Right hindlimb (tissue), 1 donor: ENCODE measurements around the gene CPEB1.
"Not testable (repeated sequence)": the region's sequence is repeated elsewhere in the genome, so short reads cannot be mapped to it uniquely, and the experiment has no call there.

Experiments
- DNase-seq: peaks from one replicate; pipeline ENCODE4 v3.0.0-alpha.2; 2018

Gene CPEB1

GRCh38 chr15:82648257-82649103, 1.3 kb upstream of the CPEB1 start:
- DNase-seq: no peak

DNA sequence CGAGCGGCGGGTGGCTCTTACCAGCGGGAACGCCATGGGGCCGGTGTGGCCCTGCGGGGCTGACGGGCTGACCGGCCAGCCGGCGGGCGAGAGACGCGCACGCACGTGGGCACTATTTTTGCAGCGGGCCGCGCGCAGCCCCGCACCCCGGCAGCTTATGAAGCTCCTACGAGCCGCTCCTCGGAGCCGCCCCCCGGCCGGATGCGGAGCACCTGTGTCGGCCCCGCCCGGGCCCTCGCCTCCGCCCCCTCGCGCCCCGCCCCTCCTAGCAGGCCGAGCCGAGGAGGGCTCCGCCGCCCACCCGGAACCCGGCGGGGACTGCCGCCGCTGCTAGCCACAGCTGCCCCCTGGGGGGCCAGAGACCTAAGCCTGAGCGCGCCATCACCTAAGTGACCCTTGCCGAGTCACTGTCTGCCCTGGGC, 683 bp upstream of the CPEB1 start:
- no peak for DNase-seq

GRCh38 chr15:82646250-82647044, 716 bp downstream of the CPEB1 start:
- no peak for DNase-seq

DNA sequence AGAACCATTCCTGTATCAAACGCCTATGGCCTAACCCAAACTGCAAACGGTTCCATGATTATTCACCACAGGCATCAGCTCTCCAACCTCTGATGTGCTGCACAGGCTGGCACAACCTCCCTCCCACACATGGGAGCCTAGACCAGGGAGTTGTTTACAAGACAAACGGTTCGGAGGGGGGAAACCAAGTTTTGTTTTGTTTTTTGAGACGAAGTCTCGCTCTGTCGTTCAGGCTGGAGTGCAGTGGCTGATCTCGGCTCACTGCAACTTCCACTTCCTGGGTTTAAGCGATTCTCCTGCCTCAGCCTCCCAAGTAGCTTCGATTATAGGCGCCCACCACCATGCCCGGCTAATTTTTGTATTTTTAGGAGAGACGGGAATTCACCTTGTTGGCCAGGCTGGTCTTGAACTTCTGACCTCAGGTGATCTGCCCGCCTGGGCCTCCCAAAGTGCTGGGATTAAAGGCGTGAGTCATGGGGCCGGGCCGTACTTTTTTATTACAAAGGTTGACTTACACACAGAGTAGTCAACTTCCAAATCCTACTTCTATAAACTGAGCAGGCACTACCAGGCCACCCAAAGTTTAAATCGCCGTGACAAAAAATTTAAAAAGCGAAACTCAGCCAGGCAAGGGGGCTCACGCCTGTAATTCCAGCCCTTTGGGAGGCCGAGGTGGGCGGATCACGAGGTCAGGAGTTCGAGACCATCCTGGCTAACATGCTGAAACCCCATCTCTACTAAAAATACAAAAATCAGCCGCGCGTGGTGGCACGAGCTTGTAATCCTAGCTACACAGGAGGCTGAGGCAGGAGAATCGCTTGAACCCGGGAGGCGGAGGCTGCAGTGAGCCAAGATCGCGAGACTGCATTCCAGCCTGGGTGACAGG, 2.0 kb downstream of the CPEB1 start:
- not testable (repeated sequence) for DNase-seq

GRCh38 chr15:82643992-82644391, 3.2 kb downstream of the CPEB1 start:
- DNase-seq: no peak

GRCh38 chr15:82642656-82643055, 4.5 kb downstream of the CPEB1 start:
- DNase-seq: no peak

- no peak for DNase-seq
Observed at GRCh38 chr15:82641129-82641798, 5.9 kb downstream of the CPEB1 start.

DNA sequence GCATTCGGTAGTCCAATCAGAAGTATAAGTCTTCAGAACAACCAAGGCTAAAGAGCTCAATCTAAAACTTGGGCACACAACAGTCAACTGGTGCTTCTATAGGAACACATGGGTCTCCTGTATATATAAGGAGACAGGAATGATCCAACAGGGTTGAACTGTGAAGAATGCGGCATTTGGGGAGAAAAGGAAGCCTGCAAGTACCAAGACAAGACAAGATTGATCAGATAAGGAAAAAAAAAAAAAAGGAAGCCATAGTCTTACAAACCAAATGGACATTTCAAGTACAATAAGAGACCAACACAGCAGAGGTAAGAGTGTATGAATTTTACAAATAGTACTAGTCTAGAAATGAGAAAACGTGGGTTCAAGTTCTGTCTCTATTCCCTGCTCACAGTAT, 6.5 kb downstream of the CPEB1 start:
- no peak for DNase-seq

GRCh38 chr15:82635798-82636197, 11.4 kb downstream of the CPEB1 start:
- DNase-seq: no peak

DNA sequence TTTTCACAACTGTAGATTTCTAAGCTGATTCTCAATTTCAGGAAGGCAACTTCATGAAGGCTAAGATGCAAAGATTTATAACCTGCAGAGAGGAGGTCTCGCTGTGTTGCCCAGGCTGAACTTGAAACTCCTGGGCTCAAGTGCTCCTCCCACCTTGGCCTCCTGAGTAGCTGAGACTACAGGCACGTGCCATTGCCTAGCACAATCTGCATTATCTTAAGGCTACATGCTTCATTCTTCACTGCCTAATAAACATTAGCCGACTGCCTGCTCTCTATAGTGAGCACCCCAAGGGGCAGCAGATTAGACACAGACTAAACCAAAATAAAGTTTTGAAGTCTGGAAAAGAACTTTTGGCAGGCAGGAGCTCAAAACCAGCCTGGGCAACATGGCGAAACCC, 17.1 kb downstream of the CPEB1 start:
- no peak for DNase-seq

DNA sequence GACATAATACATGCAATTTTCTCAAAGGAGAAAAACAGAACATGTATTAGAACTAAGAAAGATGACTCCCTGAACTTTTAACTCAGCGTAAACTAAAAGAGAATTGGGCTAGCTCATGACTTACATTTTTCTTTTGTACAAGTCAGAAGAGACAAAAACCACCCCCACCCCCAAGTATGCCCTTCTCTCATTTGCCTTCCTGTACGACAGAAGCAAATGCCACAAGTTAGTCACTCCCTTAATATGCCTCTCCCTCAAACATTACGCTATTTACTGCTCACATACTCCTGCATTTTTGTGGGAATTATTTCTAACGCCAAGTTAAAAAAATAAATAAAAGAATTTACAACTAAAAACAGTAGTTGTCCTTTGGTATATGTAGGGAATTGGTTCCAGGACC, 22.0 kb downstream of the CPEB1 start:
- DNase-seq: no peak

DNA sequence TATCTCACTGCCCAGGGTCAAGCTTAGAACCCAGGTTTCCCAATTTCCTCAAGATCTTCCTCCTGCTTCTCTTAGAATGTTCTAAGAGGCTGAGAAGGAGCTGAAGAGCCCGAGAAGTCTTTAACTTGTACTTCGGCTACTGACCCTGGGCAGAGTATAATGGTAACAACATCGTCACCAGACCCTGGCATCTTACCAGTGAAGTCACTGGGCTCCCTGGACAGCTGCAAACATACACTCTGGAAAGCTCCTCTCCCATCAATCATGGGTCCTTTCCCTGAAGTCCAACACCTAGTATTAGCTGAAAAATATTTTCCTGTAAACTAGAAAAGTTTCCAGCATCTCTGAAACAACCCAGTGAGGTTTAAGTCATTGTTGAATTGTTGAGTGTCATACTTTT, 22.7 kb downstream of the CPEB1 start:
- DNase-seq: no peak

GRCh38 chr15:82624008-82624407, 23.2 kb downstream of the CPEB1 start:
- DNase-seq: no peak

DNA sequence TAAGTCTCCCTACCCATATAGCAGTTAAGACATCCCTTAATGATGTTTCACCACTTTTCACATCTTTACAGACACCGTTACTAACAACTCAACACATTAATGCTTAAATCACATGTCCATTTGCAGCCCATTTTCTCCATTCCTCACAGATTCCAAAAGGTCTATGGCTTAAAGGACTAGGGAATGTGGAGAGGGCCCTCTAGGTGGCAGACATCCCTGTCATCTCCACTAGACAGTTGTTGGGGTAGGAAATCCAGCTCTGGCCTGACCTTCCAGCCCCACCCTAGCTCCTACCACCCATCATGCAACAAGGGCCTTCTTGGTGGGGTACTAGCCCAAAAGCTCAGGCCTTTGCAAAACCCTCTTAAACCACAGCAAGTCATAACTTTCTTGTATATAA, 25.2 kb downstream of the CPEB1 start:
- DNase-seq: no peak

- no peak for DNase-seq
Observed at GRCh38 chr15:82613747-82614146, 33.4 kb downstream of the CPEB1 start.

DNA sequence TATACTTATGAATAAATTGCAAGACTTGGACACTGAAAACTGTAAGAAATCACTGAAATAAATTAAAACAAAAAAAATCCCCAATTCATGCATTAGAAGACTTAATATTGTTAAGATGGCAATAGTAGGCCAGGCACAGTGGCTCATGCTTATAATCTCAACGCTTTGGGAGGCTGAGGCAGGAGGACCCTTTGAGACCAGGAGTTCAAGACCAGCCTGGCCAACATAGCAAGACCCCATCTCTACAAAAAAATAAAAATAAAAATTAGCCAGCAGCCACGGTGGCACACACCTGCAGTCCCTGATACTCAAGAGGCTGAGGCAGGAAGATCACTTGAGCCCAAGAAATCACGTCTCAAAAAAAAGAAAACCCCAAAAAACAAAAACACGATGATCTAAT, 35.8 kb downstream of the CPEB1 start:
- DNase-seq: no peak

DNA sequence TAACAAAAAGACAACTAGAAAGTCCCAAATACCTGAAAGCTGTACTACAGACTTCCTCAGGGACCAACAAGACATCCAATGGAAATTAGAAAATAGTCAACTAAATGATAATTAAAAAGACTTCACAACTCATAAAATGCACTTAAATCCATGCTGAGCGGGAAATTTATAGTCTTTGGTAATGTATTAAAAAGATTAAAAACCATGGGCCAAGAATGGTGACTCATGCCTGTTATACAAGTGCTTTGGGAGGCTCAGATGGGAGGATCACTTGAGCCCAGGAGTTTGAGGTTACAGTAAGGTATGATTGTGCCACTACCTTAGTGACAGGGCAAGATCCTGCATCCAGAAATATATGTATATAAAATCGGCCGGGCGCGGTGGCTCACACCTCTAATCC, 45.0 kb downstream of the CPEB1 start:
- no peak for DNase-seq

DNA sequence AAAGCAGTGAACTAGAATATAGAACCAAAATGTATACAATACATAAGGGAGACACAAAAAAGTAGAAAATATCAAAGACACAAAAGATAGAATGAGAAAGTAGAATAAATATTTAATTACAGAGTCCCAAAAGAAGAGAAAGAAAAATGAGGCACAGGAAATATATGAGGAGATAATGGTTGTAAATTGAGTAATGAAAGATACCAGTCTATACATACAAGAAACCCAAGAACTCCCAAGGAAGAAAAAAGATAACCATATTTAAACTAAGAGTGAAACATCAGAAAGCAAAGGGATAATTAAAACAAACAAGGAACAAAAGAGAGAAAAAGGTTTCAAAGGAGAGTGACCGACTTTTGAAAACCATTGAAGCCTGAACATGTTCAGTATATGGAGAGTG, 47.3 kb downstream of the CPEB1 start:
- DNase-seq: no peak

DNA sequence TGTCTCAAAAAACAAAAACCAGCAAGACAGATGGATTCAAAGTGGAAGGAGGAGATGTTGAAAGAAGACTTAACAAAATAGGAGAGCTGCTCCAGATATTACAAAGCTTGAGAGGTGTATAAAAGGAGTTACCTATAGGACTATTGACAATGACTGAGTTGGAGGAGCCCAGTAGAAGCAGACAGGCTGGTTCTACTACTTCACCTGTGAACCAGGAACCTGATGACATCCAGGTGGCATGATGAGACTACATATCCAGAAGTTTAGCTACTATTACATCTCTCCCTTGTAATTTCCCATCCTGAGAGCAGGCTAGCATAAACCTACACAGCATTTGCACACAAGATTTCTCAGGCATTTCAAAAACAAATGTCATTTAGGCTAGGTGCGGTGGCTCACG, 49.3 kb downstream of the CPEB1 start:
- no peak for DNase-seq

GRCh38 chr15:82595766-82596165, 51.4 kb downstream of the CPEB1 start:
- DNase-seq: no peak

DNA sequence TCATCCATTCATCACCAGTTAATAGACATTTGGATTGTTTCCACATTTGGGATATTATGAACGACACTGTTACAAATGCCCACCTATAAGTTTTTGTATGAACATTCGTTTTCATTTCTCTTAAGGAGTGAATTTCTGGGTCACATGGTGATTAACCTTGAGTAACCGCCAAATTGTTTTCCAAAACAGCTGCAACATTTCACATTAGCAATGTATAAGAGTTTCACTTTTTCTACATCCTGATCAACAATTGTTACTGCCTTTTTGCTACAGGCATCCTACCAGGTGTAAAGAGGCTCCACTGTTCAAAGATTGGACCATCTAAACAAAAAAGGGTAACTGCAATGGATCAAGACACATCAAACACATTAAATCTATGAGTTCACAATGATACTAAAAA, 52.0 kb downstream of the CPEB1 start:
- DNase-seq: no peak

GRCh38 chr15:82587805-82588204, 59.4 kb downstream of the CPEB1 start:
- DNase-seq: no peak

DNA sequence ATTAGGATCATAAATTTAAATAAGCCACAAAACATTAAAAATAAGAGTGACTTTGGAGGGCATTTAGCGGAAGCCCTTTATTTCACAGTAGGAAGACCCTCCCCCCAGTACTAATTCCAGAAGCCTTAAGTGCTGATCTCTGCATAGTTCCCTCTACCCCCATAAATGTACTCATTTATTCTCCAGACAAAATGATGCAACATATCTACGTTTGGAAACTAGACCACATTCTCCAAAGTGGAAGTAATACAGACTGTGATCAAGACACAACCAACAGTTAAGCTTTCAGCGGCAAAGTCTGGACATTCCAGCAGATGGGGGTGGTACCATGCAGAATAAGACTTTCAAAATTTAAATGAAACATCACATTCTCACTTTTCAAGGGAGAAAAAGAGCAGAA, 62.1 kb downstream of the CPEB1 start:
- DNase-seq: no peak
